MCF 10A (cell line): Measurements from ENCODE around the gene PRSS36. TPM values are rescaled to one million over a fixed set of nuclear protein-coding genes. Genes with fewer than 3 reads are reported as not detected.

Source experiments
- BruUV-seq: library from RNA; stranded (reverse); fragments of 400-500 nt; replicated peaks from 2 replicates; lab custom pipeline; 2021; lab: Mats Ljungman, UMichigan
- CTCF ChIA-PET: fragments of 300-600 bp; sonication (Branson Sonifier 250); formaldehyde crosslinking; extraction: SDS; loops from one replicate; lab custom pipeline; 2021; ENCODE audit warnings: antibody characterized with exemption, inconsistent platforms; lab: Yijun Ruan, JAX
- POLR2A ChIA-PET: fragments of 300-600, 350-650 bp; sonication (Branson Sonifier 250); formaldehyde crosslinking; extraction: SDS; loops from one replicate; lab custom pipeline; 2020; ENCODE audit warnings: antibody characterized with exemption, inconsistent platforms; lab: Yijun Ruan, JAX
- DNase-seq: peaks from one replicate; pipeline ENCODE4 v3.0.0-alpha.2; 2018; ENCODE audit not compliant: unreplicated experiment
- H3K27ac Mint-ChIP-seq: one replicate; pipeline ENCODE4 v1.8.0; 2022; ENCODE audit warnings: mild to moderate bottlenecking, low read depth, mixed read lengths; ENCODE audit not compliant: unreplicated experiment
- H3K27me3 Mint-ChIP-seq: one replicate; pipeline ENCODE4 v1.8.0; 2022; ENCODE audit warnings: mixed read lengths; ENCODE audit not compliant: insufficient read depth, unreplicated experiment
- H3K36me3 Mint-ChIP-seq: one replicate; pipeline ENCODE4 v1.8.0; 2022; ENCODE audit warnings: mild to moderate bottlenecking, moderate library complexity, mixed read lengths; ENCODE audit not compliant: insufficient read depth, unreplicated experiment
- H3K4me1 Mint-ChIP-seq: one replicate; pipeline ENCODE4 v1.8.0; 2022; ENCODE audit warnings: mixed read lengths; ENCODE audit not compliant: insufficient read depth, unreplicated experiment
- H3K4me3 Mint-ChIP-seq: one replicate; pipeline ENCODE4 v1.8.0; 2022; ENCODE audit warnings: mild to moderate bottlenecking, moderate library complexity, mixed read lengths; ENCODE audit not compliant: unreplicated experiment
- H3K9me3 Mint-ChIP-seq: one replicate; pipeline ENCODE4 v1.8.0; 2022; ENCODE audit warnings: mixed read lengths; ENCODE audit not compliant: unreplicated experiment
- CTCF ChIP-seq: fragments of 200-600 bp; IDR thresholded peaks from one replicate; pipeline ENCODE4 v1.8.0; 2022; ENCODE audit warnings: antibody characterized with exemption, mild to moderate bottlenecking; ENCODE audit not compliant: unreplicated experiment
- intact Hi-C: fragments of 100-400 bp; cut with micrococcal nuclease; formaldehyde crosslinking; loops from 2 replicates; pipeline ENCODE4 v1.14.1; 2022
- total RNA-seq: library from RNA; stranded (reverse); gene quantifications from 2 replicates; pipeline ENCODE4 v1.2.3, GENCODE V29; 2022

Gene PRSS36
- total RNA-seq, 1 experiment from 2014 or later = 1.0 TPM

- Mint-ChIP-seq H3K4me1 (no peaks in the 10 kb centered on the region), H3K27ac (peak overlapping the region; percentile 23), H3K27me3 (no peaks in the 10 kb centered on the region), H3K4me3 (no peak overlapping the region), H3K9me3 (no peaks in the 10 kb centered on the region), H3K36me3 (peaks cover 40% of the 10 kb centered on the region)
- no TSS peak for BruUV-seq
- CTCF ChIA-PET = interaction anchor here (0.6 to 1.0 kb wide), 2 partner anchors 15 to 315 kb away, joined by 3 read pairs; partner anchors contain the start of gene ZNF843
- intact Hi-C loops = no loop called here
- DNase-seq = no peak
- POLR2A ChIA-PET = interaction anchor here (0.7 to 1.9 kb wide), 3 partner anchors 9 to 54 kb away, joined by 3 to 6 read pairs (median 5); partner anchors contain the start of genes KAT8 and PRSS8
- no peak for TF ChIP-seq CTCF
These were observed 22.7 kb downstream of the PRSS36 start for GRCh38 chr16:31127182-31127581.

- intact Hi-C loops = no loop called here
- Mint-ChIP-seq H3K27ac (no peak overlapping the region), H3K4me3 (no peak overlapping the region), H3K27me3 (no peaks in the 10 kb centered on the region), H3K9me3 (no peaks in the 10 kb centered on the region), H3K36me3 (peaks cover 51% of the 10 kb centered on the region), H3K4me1 (no peaks in the 10 kb centered on the region)
- TF ChIP-seq CTCF = no peak
- DNase-seq = no peak
- CTCF ChIA-PET = interaction anchor here (0.9 kb wide), 1 partner anchor 13 kb away, joined by 3 read pairs; no protein-coding TSS in a partner anchor
- BruUV-seq = no TSS peak
- POLR2A ChIA-PET = interaction anchor here (1.8 to 1.9 kb wide), 2 partner anchors 9 kb away, joined by 6 read pairs; partner anchors contain the start of genes KAT8 and PRSS8
These were observed 24.0 kb downstream of the PRSS36 start for GRCh38 chr16:31125844-31126243.

- H3K27ac Mint-ChIP-seq = peak overlapping the region; percentile 94
- POLR2A ChIA-PET = interaction anchor here (3.9 to 7.5 kb wide), 2 partner anchors 14 to 26 kb away, joined by 44 to 201 read pairs; partner anchors contain the start of genes PRSS8 and VKORC1
- intact Hi-C loops = no loop called here
- no peaks in the 10 kb centered on the region for H3K27me3 Mint-ChIP-seq
- CTCF ChIA-PET = interaction anchor here (0.7 to 2.7 kb wide), 4 partner anchors 9 to 323 kb away, joined by 3 to 25 read pairs (median 4); partner anchors contain the start of gene ZNF843
- BruUV-seq = no TSS peak
- no peaks in the 10 kb centered on the region for H3K9me3 Mint-ChIP-seq
- no peak for DNase-seq
- no peak overlapping the region for H3K4me3 Mint-ChIP-seq
- TF ChIP-seq CTCF = no peak
- peaks cover 11% of the 10 kb centered on the region for H3K4me1 Mint-ChIP-seq
- H3K36me3 Mint-ChIP-seq = peaks cover 67% of the 10 kb centered on the region
These were observed 29.7 kb downstream of the PRSS36 start for GRCh38 chr16:31120129-31120528.
